Bronchial epithelial cell (primary cell): ENCODE results near the gene TTC39A. TPM values are rescaled to one million over a fixed set of nuclear protein-coding genes. Genes with fewer than 3 reads are reported as not detected.

ENCODE experiments used
- DNase-seq: peaks from one replicate; pipeline ENCODE4 v3.0.0-alpha.2; 2010; ENCODE audit warnings: low read depth
- FAIRE-seq: peaks from 2 replicates; lab custom pipeline; 2011; peaks lifted over from hg19 to GRCh38; lab: Jason Lieb, UNC
- H3K27me3 ChIP-seq: 2 replicates; pipeline ENCODE4 v1.5.1; 2011; ENCODE audit warnings: low read length; ENCODE audit not compliant: control insufficient read depth, insufficient read depth
- H3K36me3 ChIP-seq: 2 replicates; pipeline ENCODE4 v1.5.1; 2011; ENCODE audit warnings: low read length; ENCODE audit not compliant: control insufficient read depth, insufficient read depth
- H3K4me3 ChIP-seq: 2 replicates; pipeline ENCODE4 v1.5.1; 2011; ENCODE audit warnings: mild to moderate bottlenecking, low read depth, low read length, control low read depth
- total RNA-seq: library from RNA; depleted of rRNA; stranded (reverse); fragments of >200 nt; gene quantifications from 2 replicates; pipeline ENCODE4 v1.2.1, GENCODE V29; 2014
- TF ChIP-seq, protein P1 (sequence below): IDR thresholded peaks from 2 replicates; pipeline ENCODE4 v1.5.1; 2011; ENCODE audit warnings: mild to moderate bottlenecking, moderate library complexity, low read length, control low read depth, inconsistent platforms; ENCODE audit not compliant: insufficient read depth, severe bottlenecking

Gene TTC39A
- total RNA-seq, 1 donor from 2014 or later = 6.1 TPM

DNA sequence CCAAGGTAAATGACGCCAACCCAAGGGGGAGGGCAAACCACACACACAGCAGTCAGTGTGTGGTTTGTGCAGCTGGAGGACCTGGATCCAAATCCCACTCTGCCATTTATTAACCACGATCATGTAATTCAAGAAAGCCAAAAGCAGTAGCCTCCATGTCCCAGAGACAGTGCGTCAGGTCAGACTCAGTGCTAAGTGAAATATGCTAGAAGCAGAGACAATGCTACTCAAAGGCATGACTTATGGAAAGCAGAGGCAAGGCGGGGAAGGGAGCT, 13.6 kb downstream of the TTC39A start:
- TF ChIP-seq, protein P1, sequence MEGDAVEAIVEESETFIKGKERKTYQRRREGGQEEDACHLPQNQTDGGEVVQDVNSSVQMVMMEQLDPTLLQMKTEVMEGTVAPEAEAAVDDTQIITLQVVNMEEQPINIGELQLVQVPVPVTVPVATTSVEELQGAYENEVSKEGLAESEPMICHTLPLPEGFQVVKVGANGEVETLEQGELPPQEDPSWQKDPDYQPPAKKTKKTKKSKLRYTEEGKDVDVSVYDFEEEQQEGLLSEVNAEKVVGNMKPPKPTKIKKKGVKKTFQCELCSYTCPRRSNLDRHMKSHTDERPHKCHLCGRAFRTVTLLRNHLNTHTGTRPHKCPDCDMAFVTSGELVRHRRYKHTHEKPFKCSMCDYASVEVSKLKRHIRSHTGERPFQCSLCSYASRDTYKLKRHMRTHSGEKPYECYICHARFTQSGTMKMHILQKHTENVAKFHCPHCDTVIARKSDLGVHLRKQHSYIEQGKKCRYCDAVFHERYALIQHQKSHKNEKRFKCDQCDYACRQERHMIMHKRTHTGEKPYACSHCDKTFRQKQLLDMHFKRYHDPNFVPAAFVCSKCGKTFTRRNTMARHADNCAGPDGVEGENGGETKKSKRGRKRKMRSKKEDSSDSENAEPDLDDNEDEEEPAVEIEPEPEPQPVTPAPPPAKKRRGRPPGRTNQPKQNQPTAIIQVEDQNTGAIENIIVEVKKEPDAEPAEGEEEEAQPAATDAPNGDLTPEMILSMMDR = no peak
- Histone ChIP-seq H3K36me3 (no peaks in the 10 kb centered on the region), H3K27me3 (no peaks in the 10 kb centered on the region), H3K4me3 (no peak overlapping the region)
- no peak for FAIRE-seq
- no peak for DNase-seq

DNA sequence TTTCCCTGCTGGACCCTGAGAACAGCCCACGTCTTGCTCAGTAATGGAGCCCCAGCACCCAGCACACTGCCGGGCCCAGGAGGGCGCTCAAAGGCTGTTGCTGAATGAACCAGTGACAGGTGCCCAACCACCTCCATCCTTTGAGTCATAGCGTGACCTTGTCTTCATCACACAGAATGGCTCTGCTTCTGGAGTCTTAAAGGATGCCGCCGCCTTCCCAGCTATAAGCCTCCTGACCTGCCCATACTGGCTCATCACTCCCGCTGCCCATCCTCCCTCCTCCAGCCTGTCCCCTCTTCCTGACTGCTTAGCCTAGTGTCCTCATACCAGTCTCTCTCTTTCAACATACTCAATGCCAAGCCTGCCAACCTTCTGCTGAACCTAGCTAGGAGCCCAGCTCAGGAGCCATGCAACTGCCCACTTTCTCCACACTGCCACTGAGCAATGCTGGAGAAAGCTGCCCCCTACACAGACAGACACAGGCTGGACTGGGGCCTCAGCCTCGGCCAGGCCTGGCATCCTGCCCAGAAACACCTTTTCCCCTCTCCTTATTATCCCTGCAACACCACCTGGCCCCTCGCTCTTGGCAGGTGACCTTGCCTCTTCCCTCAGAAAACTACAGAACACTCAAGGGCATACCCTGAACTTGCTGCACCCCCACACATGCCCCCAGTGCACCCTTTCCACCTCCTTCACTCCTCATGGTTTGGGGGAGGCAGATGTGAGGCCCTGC, 14.1 kb downstream of the TTC39A start:
- no peaks in the 10 kb centered on the region for H3K36me3 ChIP-seq
- no peak overlapping the region for H3K4me3 ChIP-seq
- DNase-seq (no peak), FAIRE-seq (no peak)
- TF ChIP-seq, protein P1 = no peak
- H3K27me3 ChIP-seq = no peaks in the 10 kb centered on the region

GRCh38 chr1:51314974-51315373, 15.4 kb downstream of the TTC39A start:
- TF ChIP-seq, protein P1 = no peak
- DNase-seq = peak; percentile 52
- no peak for FAIRE-seq

GRCh38 chr1:51313961-51314777, 16.2 kb downstream of the TTC39A start:
- FAIRE-seq (no peak), DNase-seq (peak; percentile 94)
- TF ChIP-seq, protein P1 = no peak
- Histone ChIP-seq H3K36me3 (no peaks in the 10 kb centered on the region), H3K4me3 (no peak overlapping the region), H3K27me3 (no peaks in the 10 kb centered on the region)

More at GRCh38 chr1:51314974-51315373, 15.4 kb downstream of the TTC39A start:
- Histone ChIP-seq H3K4me3 (no peak overlapping the region), H3K27me3 (no peaks in the 10 kb centered on the region), H3K36me3 (no peaks in the 10 kb centered on the region)

DNA sequence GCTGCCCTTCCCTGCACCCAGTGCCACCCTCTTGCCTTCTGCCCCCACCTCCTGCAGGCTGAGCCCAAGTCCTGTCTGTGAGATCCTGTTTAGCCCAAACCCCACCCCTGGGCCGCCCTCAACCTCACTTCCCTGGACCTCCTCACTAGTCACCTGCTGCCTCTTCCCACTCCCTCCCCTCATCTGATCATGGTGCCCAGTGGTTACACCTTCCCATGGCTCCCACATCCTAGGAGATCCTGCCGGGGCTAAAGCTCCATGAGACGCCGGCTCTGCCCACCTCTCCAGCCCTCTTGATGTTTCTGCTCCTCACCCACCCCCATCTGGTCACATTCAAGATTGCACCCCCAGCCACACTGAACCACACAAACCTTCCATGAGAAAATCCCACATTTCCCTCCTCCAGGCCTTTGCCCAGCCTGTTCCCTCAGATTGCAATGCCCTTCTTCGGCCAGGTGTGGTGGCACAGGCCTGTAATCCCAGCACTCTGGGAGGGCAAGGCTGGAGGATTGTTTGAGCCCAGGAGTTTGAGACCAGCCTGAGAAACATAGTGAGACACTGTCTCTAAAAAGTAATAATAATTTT, 17.0 kb downstream of the TTC39A start:
- DNase-seq (no peak), FAIRE-seq (no peak)
- Histone ChIP-seq H3K4me3 (no peak overlapping the region), H3K27me3 (no peaks in the 10 kb centered on the region), H3K36me3 (no peaks in the 10 kb centered on the region)
- TF ChIP-seq, protein P1 = peak; percentile 16
